ENCODE measurements around the gene ELFN2.

DNA sequence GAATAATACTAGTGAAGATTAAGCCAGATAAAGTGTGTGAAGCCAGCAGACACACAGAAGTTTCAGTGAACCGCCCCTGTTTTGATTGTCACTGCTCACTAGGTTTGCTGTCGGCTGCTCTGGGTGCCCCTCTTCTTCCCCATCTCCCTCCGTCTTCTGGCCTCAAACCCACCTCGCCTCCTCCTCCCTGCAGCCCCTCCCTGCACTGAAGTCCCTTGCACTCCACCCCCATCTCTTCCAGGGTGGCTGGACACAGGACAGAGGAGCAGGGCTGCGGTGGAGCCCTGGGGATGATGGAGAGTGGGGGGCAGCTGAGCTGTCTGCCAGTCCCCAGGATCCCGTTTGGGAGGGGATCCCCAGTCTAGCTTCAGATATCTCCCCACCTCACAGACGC, 91.5 kb downstream of the ELFN2 start:
- TF ChIP-seq CTCF (conservative IDR thresholded peaks at IDR 0.05; ENCODE audit: low read length) (no peak), EZH2phosphoT487 (IDR thresholded peaks at IDR 0.05; ENCODE audit: borderline replicate concordance) (no peak)

Data from Loucy (cell line).